ENCODE measurements around the gene STK11IP.

DNA sequence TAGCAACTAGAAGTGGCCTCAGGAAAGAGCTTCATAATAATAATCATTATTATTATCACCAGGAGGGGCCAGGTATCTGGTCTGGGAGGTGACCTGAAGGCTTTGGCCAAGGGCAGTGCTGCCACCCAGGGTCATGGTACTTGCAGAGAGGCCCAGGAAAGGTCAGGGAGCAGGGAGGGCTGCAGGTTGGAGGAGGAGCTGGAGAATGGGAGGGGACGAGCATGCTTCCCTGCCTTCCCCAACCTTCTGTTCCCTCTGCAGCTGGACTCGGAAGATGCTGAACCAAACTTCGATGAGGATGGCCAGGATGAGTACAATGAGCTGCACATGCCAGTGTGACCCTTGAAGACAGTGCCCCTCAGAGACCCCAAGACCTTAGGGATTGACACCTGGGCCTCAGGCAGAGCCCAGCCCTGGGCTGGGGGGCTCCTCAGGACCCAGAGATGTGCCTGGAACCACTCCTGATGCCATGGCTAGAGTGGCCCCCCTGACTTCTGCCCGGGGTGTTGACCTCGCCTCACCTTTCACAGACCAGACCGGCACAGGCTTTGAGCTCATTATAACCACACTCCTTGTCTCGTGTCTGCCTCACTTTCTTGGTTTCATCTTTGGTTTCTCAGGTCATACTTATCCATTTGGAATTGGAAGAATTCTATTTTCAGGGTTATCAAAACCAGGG is 43.9 kb downstream of the STK11IP start:
- TF ChIP-seq, protein P1, sequence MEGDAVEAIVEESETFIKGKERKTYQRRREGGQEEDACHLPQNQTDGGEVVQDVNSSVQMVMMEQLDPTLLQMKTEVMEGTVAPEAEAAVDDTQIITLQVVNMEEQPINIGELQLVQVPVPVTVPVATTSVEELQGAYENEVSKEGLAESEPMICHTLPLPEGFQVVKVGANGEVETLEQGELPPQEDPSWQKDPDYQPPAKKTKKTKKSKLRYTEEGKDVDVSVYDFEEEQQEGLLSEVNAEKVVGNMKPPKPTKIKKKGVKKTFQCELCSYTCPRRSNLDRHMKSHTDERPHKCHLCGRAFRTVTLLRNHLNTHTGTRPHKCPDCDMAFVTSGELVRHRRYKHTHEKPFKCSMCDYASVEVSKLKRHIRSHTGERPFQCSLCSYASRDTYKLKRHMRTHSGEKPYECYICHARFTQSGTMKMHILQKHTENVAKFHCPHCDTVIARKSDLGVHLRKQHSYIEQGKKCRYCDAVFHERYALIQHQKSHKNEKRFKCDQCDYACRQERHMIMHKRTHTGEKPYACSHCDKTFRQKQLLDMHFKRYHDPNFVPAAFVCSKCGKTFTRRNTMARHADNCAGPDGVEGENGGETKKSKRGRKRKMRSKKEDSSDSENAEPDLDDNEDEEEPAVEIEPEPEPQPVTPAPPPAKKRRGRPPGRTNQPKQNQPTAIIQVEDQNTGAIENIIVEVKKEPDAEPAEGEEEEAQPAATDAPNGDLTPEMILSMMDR (tag by site-specific recombination; IDR thresholded peaks at IDR 0.05), result no peak
- TF ChIP-seq ZNF223 (tag by site-specific recombination; IDR thresholded peaks at IDR 0.05) (no peak), ZNF146 (tag by site-specific recombination; IDR thresholded peaks at IDR 0.05) (no peak), KLF7 (tag by site-specific recombination; IDR thresholded peaks at IDR 0.05; ENCODE audit: borderline replicate concordance) (no peak), MYNN (tag by site-specific recombination; IDR thresholded peaks at IDR 0.05; ENCODE audit: borderline replicate concordance) (no peak), ZNF274 (IDR thresholded peaks at IDR 0.05; ENCODE audit: low read length) (no peak), ZNF274 (tag by site-specific recombination; IDR thresholded peaks at IDR 0.05; ENCODE audit: borderline replicate concordance) (no peak), SP2 (tag by site-specific recombination; IDR thresholded peaks at IDR 0.05) (no peak), ZNF138 (tag by site-specific recombination; IDR thresholded peaks at IDR 0.05; ENCODE audit: borderline replicate concordance) (no peak), ZNF660 (tag by site-specific recombination; IDR thresholded peaks at IDR 0.05) (no peak), KLF1 (tag by site-specific recombination; IDR thresholded peaks at IDR 0.05) (no peak), GLI4 (tag by site-specific recombination; IDR thresholded peaks at IDR 0.05) (no peak)
- TF ChIP-seq, protein P2, sequence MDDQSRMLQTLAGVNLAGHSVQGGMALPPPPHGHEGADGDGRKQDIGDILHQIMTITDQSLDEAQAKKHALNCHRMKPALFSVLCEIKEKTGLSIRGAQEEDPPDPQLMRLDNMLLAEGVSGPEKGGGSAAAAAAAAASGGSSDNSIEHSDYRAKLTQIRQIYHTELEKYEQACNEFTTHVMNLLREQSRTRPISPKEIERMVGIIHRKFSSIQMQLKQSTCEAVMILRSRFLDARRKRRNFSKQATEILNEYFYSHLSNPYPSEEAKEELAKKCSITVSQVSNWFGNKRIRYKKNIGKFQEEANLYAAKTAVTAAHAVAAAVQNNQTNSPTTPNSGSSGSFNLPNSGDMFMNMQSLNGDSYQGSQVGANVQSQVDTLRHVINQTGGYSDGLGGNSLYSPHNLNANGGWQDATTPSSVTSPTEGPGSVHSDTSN (CRISPR knock-in tag; IDR thresholded peaks at IDR 0.05), result no peak
- TF ChIP-seq, protein P3, sequence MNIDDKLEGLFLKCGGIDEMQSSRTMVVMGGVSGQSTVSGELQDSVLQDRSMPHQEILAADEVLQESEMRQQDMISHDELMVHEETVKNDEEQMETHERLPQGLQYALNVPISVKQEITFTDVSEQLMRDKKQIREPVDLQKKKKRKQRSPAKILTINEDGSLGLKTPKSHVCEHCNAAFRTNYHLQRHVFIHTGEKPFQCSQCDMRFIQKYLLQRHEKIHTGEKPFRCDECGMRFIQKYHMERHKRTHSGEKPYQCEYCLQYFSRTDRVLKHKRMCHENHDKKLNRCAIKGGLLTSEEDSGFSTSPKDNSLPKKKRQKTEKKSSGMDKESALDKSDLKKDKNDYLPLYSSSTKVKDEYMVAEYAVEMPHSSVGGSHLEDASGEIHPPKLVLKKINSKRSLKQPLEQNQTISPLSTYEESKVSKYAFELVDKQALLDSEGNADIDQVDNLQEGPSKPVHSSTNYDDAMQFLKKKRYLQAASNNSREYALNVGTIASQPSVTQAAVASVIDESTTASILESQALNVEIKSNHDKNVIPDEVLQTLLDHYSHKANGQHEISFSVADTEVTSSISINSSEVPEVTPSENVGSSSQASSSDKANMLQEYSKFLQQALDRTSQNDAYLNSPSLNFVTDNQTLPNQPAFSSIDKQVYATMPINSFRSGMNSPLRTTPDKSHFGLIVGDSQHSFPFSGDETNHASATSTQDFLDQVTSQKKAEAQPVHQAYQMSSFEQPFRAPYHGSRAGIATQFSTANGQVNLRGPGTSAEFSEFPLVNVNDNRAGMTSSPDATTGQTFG (tag by site-specific recombination; IDR thresholded peaks at IDR 0.05; ENCODE audit: borderline replicate concordance), result no peak
- TF ChIP-seq, protein P4, sequence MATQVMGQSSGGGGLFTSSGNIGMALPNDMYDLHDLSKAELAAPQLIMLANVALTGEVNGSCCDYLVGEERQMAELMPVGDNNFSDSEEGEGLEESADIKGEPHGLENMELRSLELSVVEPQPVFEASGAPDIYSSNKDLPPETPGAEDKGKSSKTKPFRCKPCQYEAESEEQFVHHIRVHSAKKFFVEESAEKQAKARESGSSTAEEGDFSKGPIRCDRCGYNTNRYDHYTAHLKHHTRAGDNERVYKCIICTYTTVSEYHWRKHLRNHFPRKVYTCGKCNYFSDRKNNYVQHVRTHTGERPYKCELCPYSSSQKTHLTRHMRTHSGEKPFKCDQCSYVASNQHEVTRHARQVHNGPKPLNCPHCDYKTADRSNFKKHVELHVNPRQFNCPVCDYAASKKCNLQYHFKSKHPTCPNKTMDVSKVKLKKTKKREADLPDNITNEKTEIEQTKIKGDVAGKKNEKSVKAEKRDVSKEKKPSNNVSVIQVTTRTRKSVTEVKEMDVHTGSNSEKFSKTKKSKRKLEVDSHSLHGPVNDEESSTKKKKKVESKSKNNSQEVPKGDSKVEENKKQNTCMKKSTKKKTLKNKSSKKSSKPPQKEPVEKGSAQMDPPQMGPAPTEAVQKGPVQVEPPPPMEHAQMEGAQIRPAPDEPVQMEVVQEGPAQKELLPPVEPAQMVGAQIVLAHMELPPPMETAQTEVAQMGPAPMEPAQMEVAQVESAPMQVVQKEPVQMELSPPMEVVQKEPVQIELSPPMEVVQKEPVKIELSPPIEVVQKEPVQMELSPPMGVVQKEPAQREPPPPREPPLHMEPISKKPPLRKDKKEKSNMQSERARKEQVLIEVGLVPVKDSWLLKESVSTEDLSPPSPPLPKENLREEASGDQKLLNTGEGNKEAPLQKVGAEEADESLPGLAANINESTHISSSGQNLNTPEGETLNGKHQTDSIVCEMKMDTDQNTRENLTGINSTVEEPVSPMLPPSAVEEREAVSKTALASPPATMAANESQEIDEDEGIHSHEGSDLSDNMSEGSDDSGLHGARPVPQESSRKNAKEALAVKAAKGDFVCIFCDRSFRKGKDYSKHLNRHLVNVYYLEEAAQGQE (tag by site-specific recombination; IDR thresholded peaks at IDR 0.05), result no peak

All from HEK293 (cell line).